Breast epithelium (tissue), 3 donors: ENCODE data around the gene ACSS2.

Experiments
- CTCF ChIP-seq, 3 donors: fragments of 450-650 bp; IDR thresholded peaks; one replicate each; pipeline ENCODE4 v1.5.1; 2016 to 2017; ENCODE audit warnings: antibody characterized with exemption in 3 of 3, mild to moderate bottlenecking in 3 of 3, moderate library complexity in 3 of 3
- POLR2A ChIP-seq: fragments of 450-650 bp; IDR thresholded peaks from one replicate; pipeline ENCODE4 v1.6.1; 2016; ENCODE audit warnings: antibody characterized with exemption, mild to moderate bottlenecking, moderate library complexity

GRCh38 chr20:34953960-34954359 lies 77.5 kb downstream of the ACSS2 start:
- TF ChIP-seq CTCF (IDR thresholded peaks at IDR 0.05) (no peak), POLR2A (no peak)
